ENCODE data around the gene LCN6. TPM values are rescaled to one million over a fixed set of nuclear protein-coding genes. Genes with fewer than 3 reads are reported as not detected.
A peak's percentile ranks its signal among the peaks of the same experiment; 100 is the strongest.

LCN6 gene
- total and polyA plus RNA-seq, 2 of the 4 experiments (the other 2 are of a cell fraction): not detected

- Histone ChIP-seq H3K4ac (ENCODE audit: low read depth, low read length) (no peak overlapping the region), H2AK5ac (ENCODE audit: low read depth, low read length) (no peak overlapping the region), H3K14ac (replicated peaks; ENCODE audit: low read depth, low read length) (no peak overlapping the region), H2BK20ac (ENCODE audit: low read depth, low read length) (no peak overlapping the region), H3K9me1 (ENCODE audit: insufficient read depth, low read length) (no peaks in the 10 kb centered on the region), H2AFZ (replicated peaks; ENCODE audit: low read length, poor library complexity) (no peak overlapping the region), H3K36me3 (ENCODE audit: control insufficient read depth, insufficient read depth, low read length) (no peaks in the 10 kb centered on the region), H4K5ac (ENCODE audit: low read depth, low read length) (no peak overlapping the region), H3K18ac (ENCODE audit: low read depth, low read length) (no peak overlapping the region), H3K4me2 (ENCODE audit: low read depth, low read length) (no peak overlapping the region), H3K56ac (ENCODE audit: extremely low read depth, insufficient read depth, low read length) (no peak overlapping the region), H3K27ac (ENCODE audit: insufficient read depth, low read length) (no peak overlapping the region), H3K27me3 (ENCODE audit: control insufficient read depth, insufficient read depth, low read length) (peaks cover 16% of the 10 kb centered on the region), H3K23ac (ENCODE audit: low read depth, low read length) (no peak overlapping the region), H3K9me3 (ENCODE audit: control insufficient read depth, insufficient read depth, low read length) (no peaks in the 10 kb centered on the region), H2AK9ac (replicated peaks; ENCODE audit: low read depth, low read length, poor library complexity) (peak overlapping the region; percentile 24), H4K91ac (ENCODE audit: insufficient read depth, low read depth, low read length) (no peak overlapping the region), H4K8ac (ENCODE audit: low read depth in 2 of 2, low read length in 2 of 2) (no peak overlapping the region), H4K20me1 (ENCODE audit: insufficient read depth, low read length) (no peaks in the 10 kb centered on the region), H3K79me1 (ENCODE audit: low read depth in 1 of 2, low read length in 2 of 2) (no peaks in the 10 kb centered on the region), H2BK15ac (ENCODE audit: low read depth, low read length) (no peak overlapping the region), H2BK120ac (ENCODE audit: low read depth, low read length) (no peak overlapping the region), H3K9ac (ENCODE audit: low read depth, low read length) (no peak overlapping the region), H3K4me1 (ENCODE audit: control insufficient read depth, insufficient read depth, low read length) (0 out of 2 replicates have a peak, but pooled peaks cover 2% of the 10 kb centered on the region), H3K4me3 (ENCODE audit: insufficient read depth, low read depth, low read length) (no peak overlapping the region), H2BK5ac (ENCODE audit: low read depth, low read length, poor library complexity, severe bottlenecking) (no peak overlapping the region)
- POLR2A ChIA-PET (ENCODE audit: unreplicated experiment): no interaction called here
- DNase-seq: no peak
- CTCF ChIA-PET: no interaction called here
- no TSS peak for BruUV-seq (replicated peaks)
- in situ Hi-C loops (cut with MboI; ENCODE audit: low sequenced_read_pairs) (no loop called here), dilution Hi-C loops (cut with HindIII; ENCODE audit: low sequenced_read_pairs, unreplicated experiment) (no loop called here), intact Hi-C loops (cut with micrococcal nuclease) (loop anchor here (1.0 kb wide), 1 partner anchor 30 kb away; no protein-coding TSS in a partner anchor)
- WGBS, 2 experiments (ENCODE audit: extremely low coverage in 2 of 2, insufficient read length in 1 of 2): 84% methylated on average over 15 of the region's 23 CpGs; no CpG with 5 or more reads in 1 of the 2 experiments
- no peak for TF ChIP-seq CHD1 (IDR thresholded peaks at IDR 0.05; ENCODE audit: low read depth, low read length)
- TF ChIP-seq SMC3 (IDR thresholded peaks at IDR 0.05; ENCODE audit: low read depth, low read length): no peak
- TF ChIP-seq RFX5 (IDR thresholded peaks at IDR 0.05; ENCODE audit: low read depth, low read length): no peak
- no peak for TF ChIP-seq POLR2A (IDR thresholded peaks at IDR 0.05; ENCODE audit: low read depth, low read length)
- no peak for TF ChIP-seq NFE2L2 (IDR thresholded peaks at IDR 0.05; ENCODE audit: low read depth, low read length)
- TF ChIP-seq MXI1 (IDR thresholded peaks at IDR 0.05; ENCODE audit: borderline replicate concordance, low read depth, low read length): no peak
- no peak for TF ChIP-seq FOS (IDR thresholded peaks at IDR 0.05; ENCODE audit: low read depth, low read length)
- no peak for TF ChIP-seq RAD21 (IDR thresholded peaks at IDR 0.05; ENCODE audit: low read length)
- no peak for TF ChIP-seq CTCF (conservative IDR thresholded peaks at IDR 0.05; ENCODE audit: low read depth, low read length)
- no peak for TF ChIP-seq RCOR1 (IDR thresholded peaks at IDR 0.05; ENCODE audit: insufficient replicate concordance, low read length)
- TF ChIP-seq MAFK (IDR thresholded peaks at IDR 0.05; ENCODE audit: low read depth, low read length): no peak
- TF ChIP-seq USF2 (IDR thresholded peaks at IDR 0.05; ENCODE audit: low read depth, low read length): no peak
- no peak for TF ChIP-seq CEBPB (IDR thresholded peaks at IDR 0.05; ENCODE audit: low read depth, low read length)
- TF ChIP-seq ELK1 (IDR thresholded peaks at IDR 0.05; ENCODE audit: borderline replicate concordance, low read depth, low read length): no peak
- TF ChIP-seq BHLHE40 (IDR thresholded peaks at IDR 0.05; ENCODE audit: low read depth, low read length): no peak
- ATAC-seq (ENCODE audit: low read depth): no peak
Observed at GRCh38 chr9:136695955-136696354, 52.4 kb downstream of the LCN6 start.

Data from IMR-90 (cell line).